ENCODE data around the gene LYRM4. TPM values are rescaled to one million over a fixed set of nuclear protein-coding genes. Genes with fewer than 3 reads are reported as not detected.
A peak's percentile ranks its signal among the peaks of the same experiment; 100 is the strongest.

Gene LYRM4
- total and polyA plus RNA-seq, 2 donors (not counting 1 experiment from before 2014, with no cell fraction given), result 22.1 to 29.5 TPM

DNA sequence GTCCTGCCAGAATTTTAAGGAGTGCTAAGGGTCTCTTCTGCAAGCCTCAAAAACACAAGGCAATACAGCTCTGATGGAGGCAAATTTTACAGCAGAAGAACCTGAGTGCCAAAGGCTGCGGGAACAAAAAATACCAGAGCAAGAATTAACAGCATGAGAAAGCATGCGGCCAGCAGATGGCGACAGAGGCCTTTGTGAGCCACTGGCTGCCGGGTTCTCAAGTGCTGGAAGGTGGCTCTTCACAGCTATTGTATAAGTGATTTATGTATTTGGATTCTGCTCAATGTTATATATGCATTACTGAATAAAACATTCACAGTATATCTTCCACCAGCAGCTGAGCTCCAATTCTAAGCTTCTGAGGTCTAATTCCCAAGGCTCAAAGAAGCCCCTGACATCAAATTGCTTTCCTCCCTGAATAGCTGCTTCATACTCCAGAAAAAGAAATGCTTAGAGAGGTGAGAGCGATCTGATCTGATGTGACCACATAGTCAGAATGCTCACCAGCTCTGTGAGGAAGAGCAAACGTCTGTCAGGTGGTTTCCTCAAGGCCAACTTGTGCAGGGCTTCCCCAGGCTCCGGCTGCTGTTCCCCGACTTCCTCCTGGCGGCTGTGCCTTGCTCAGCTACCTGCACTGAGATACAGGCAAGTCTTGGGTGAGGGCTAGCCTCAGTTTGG is 117.0 kb downstream of the LYRM4 start:
- Mint-ChIP-seq H3K4me3 (no peak overlapping the region), H3K27ac (no peak overlapping the region), H3K4me1 (peaks cover 25% of the 10 kb centered on the region), H3K27me3 (no peaks in the 10 kb centered on the region), H3K9me3 (ENCODE audit: insufficient read depth) (no peaks in the 10 kb centered on the region)
- Histone ChIP-seq H3K9ac (ENCODE audit: low read length) (no peak overlapping the region), H3K79me2 (ENCODE audit: control insufficient read depth, insufficient read depth, low read length) (no peaks in the 10 kb centered on the region), H3K27ac (ENCODE audit: low read length in 2 of 2) (no peak overlapping the region), H3K9me3 (ENCODE audit: control extremely low read depth in 1 of 3, control insufficient read depth in 2 of 3, insufficient read depth in 1 of 3, low read length in 2 of 3) (peaks cover 0 to 6% (median 2%) of the 10 kb centered on the region in 3 donors), H3K4me2 (replicated peaks; ENCODE audit: low read depth, low read length, poor library complexity, severe bottlenecking) (no peak overlapping the region), H3K36me3 (replicated peaks in 1 of 2; ENCODE audit: control extremely low read depth in 1 of 2, control insufficient read depth in 1 of 2, extremely low read depth in 1 of 2, insufficient read depth in 2 of 2, low read length in 1 of 2) (no peaks in the 10 kb centered on the region), H3K4me1 (ENCODE audit: control insufficient read depth in 2 of 2, insufficient read depth in 2 of 2, low read length in 2 of 2) (peaks cover 10 to 22% of the 10 kb centered on the region in 2 donors), H4K20me1 (ENCODE audit: control insufficient read depth, insufficient read depth, low read length, poor library complexity, severe bottlenecking) (no peaks in the 10 kb centered on the region), H2AFZ (ENCODE audit: insufficient read depth, low read depth, low read length, poor library complexity, severe bottlenecking) (no peak overlapping the region), H3K4me3 (ENCODE audit: control extremely low read depth in 1 of 5, extremely low read depth in 1 of 5, insufficient read depth in 1 of 5, low read depth in 2 of 5, low read length in 4 of 5) (no peak overlapping the region), H3K27me3 (replicated peaks in 1 of 4; ENCODE audit: control extremely low read depth in 1 of 4, control insufficient read depth in 3 of 4, insufficient read depth in 4 of 4, low read length in 3 of 4) (no peaks in the 10 kb centered on the region)
- CTCF ChIA-PET, result interaction anchor here (0.6 to 7.2 kb wide), 56 partner anchors 9 to 1492 kb away, joined by 3 to 192 read pairs (median 5); partner anchors contain the start of genes CDYL, FARS2 and LYRM4
- TF ChIP-seq EZH2 (IDR thresholded peaks at IDR 0.05; ENCODE audit: borderline replicate concordance, insufficient read depth, low read depth, low read length, poor library complexity, severe bottlenecking), result no peak
- TF ChIP-seq, protein P1, sequence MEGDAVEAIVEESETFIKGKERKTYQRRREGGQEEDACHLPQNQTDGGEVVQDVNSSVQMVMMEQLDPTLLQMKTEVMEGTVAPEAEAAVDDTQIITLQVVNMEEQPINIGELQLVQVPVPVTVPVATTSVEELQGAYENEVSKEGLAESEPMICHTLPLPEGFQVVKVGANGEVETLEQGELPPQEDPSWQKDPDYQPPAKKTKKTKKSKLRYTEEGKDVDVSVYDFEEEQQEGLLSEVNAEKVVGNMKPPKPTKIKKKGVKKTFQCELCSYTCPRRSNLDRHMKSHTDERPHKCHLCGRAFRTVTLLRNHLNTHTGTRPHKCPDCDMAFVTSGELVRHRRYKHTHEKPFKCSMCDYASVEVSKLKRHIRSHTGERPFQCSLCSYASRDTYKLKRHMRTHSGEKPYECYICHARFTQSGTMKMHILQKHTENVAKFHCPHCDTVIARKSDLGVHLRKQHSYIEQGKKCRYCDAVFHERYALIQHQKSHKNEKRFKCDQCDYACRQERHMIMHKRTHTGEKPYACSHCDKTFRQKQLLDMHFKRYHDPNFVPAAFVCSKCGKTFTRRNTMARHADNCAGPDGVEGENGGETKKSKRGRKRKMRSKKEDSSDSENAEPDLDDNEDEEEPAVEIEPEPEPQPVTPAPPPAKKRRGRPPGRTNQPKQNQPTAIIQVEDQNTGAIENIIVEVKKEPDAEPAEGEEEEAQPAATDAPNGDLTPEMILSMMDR (IDR thresholded peaks at IDR 0.05), result peak; percentile 96
- POLR2A ChIA-PET, result interaction anchor here (0.8 kb wide), 1 partner anchor 1403 kb away, joined by 3 read pairs; no protein-coding TSS in a partner anchor
- peak; percentile 70 for ATAC-seq (ENCODE audit: low read depth)
- DNase-seq, result peak; percentile 85
- 43% methylated on average over 8 of the region's 9 CpGs for WGBS (ENCODE audit: insufficient coverage)
- intact Hi-C loops (cut with micrococcal nuclease), result loop anchor here (1.0 to 5.0 kb wide), 6 partner anchors 86 to 1404 kb away; partner anchors contain the start of gene RPP40

DNA sequence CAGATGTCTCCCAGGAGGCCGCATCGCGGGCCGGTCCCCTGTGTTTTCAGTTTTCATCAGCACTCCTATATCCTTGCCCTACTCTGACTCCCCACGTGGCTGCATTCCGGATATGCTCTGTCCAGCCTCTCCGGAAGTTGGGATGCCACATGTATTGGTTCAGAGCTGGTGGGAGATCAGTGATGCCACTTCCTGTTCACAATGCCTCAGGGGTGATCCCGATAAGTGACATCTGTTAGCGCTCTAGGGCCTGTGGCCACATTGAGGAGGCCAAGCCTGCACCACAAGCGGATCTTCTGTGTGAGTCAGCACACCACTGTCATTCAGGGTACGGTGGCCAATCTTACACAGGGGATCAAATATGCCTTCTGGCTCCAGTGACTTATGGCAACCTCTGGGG is 117.8 kb downstream of the LYRM4 start:
- Histone ChIP-seq H3K27ac (ENCODE audit: low read length in 2 of 2) (no peak overlapping the region), H3K4me3 (ENCODE audit: control extremely low read depth in 1 of 5, extremely low read depth in 1 of 5, insufficient read depth in 1 of 5, low read depth in 2 of 5, low read length in 4 of 5) (no peak overlapping the region), H3K27me3 (replicated peaks in 1 of 4; ENCODE audit: control extremely low read depth in 1 of 4, control insufficient read depth in 3 of 4, insufficient read depth in 4 of 4, low read length in 3 of 4) (no peaks in the 10 kb centered on the region), H2AFZ (ENCODE audit: insufficient read depth, low read depth, low read length, poor library complexity, severe bottlenecking) (no peak overlapping the region), H3K79me2 (ENCODE audit: control insufficient read depth, insufficient read depth, low read length) (no peaks in the 10 kb centered on the region), H3K4me2 (replicated peaks; ENCODE audit: low read depth, low read length, poor library complexity, severe bottlenecking) (no peak overlapping the region), H3K36me3 (replicated peaks in 1 of 2; ENCODE audit: control extremely low read depth in 1 of 2, control insufficient read depth in 1 of 2, extremely low read depth in 1 of 2, insufficient read depth in 2 of 2, low read length in 1 of 2) (no peaks in the 10 kb centered on the region), H3K9me3 (ENCODE audit: control extremely low read depth in 1 of 3, control insufficient read depth in 2 of 3, insufficient read depth in 1 of 3, low read length in 2 of 3) (peaks cover 0 to 6% (median 2%) of the 10 kb centered on the region in 3 donors), H3K9ac (ENCODE audit: low read length) (no peak overlapping the region), H3K4me1 (ENCODE audit: control insufficient read depth in 2 of 2, insufficient read depth in 2 of 2, low read length in 2 of 2) (peaks cover 10 to 22% of the 10 kb centered on the region in 2 donors), H4K20me1 (ENCODE audit: control insufficient read depth, insufficient read depth, low read length, poor library complexity, severe bottlenecking) (no peaks in the 10 kb centered on the region)
- intact Hi-C loops (cut with micrococcal nuclease), result loop anchor here (1.0 to 5.0 kb wide), 6 partner anchors 86 to 1404 kb away; partner anchors contain the start of gene RPP40
- ChIA-PET POLR2A (no interaction called here), CTCF (interaction anchor here (0.8 to 7.2 kb wide), 36 partner anchors 9 to 1408 kb away, joined by 3 to 192 read pairs (median 6); no protein-coding TSS in a partner anchor)
- Mint-ChIP-seq H3K27me3 (no peaks in the 10 kb centered on the region), H3K4me1 (peaks cover 26% of the 10 kb centered on the region), H3K9me3 (ENCODE audit: insufficient read depth) (no peaks in the 10 kb centered on the region), H3K4me3 (no peak overlapping the region), H3K27ac (no peak overlapping the region)
- TF ChIP-seq, protein P1 (IDR thresholded peaks at IDR 0.05), result no peak
- no peak for TF ChIP-seq EZH2 (IDR thresholded peaks at IDR 0.05; ENCODE audit: borderline replicate concordance, insufficient read depth, low read depth, low read length, poor library complexity, severe bottlenecking)
- WGBS (ENCODE audit: insufficient coverage), result 100% methylated on average over 10 of the region's 11 CpGs
- no peak for DNase-seq
- no peak for ATAC-seq (ENCODE audit: low read depth)
